Sigmoid colon (tissue), 7 donors: ENCODE results near the gene ZNF619. TPM values are rescaled to one million over a fixed set of nuclear protein-coding genes. Genes with fewer than 3 reads are reported as not detected.
"Not testable (repeated sequence)": the region's sequence is repeated elsewhere in the genome, so short reads cannot be mapped to it uniquely, and the experiment has no call there.

Experiments used
- DNase-seq: peaks from one replicate; pipeline ENCODE4 v3.0.0-alpha.2; 2019
- H3K27ac ChIP-seq, 4 donors: fragments of 200-600 bp; sonication (generic); one replicate each; pipeline ENCODE4 v1.5.1; 2016 to 2019; ENCODE audit warnings: mild to moderate bottlenecking in 1 of 4
- H3K27me3 ChIP-seq, 3 donors: fragments of 200-600 bp; sonication (generic); one replicate each; pipeline ENCODE4 v1.5.1; 2019; ENCODE audit warnings: mild to moderate bottlenecking in 1 of 3
- H3K36me3 ChIP-seq, 4 donors: fragments of 200-600 bp; sonication (generic); one replicate each; pipeline ENCODE4 v1.5.1; 2016 to 2019
- H3K4me1 ChIP-seq, 4 donors: fragments of 200-600 bp; sonication (generic); one replicate each; pipeline ENCODE4 v1.5.1; 2017 to 2019
- H3K4me3 ChIP-seq, 4 donors: fragments of 200-600 bp; sonication (generic); one replicate each; pipeline ENCODE4 v1.5.1; 2017 to 2019; ENCODE audit warnings: mild to moderate bottlenecking in 2 of 4, moderate library complexity in 1 of 4
- H3K9me3 ChIP-seq, 4 donors: fragments of 200-600 bp in 3 of 4; sonication (generic) in 3 of 4; one replicate each; pipeline versions ENCODE4 v1.5.1 to v1.6.1; 2013 to 2019
- CTCF ChIP-seq, 4 experiments: fragments of 450-650 bp in 3 of 4; fragments of 200-600 bp in 1 of 4; IDR thresholded peaks; one replicate each; pipeline ENCODE4 v1.5.1; 2016 to 2019; ENCODE audit warnings: antibody characterized with exemption in 4 of 4, mild to moderate bottlenecking in 3 of 4, moderate library complexity in 2 of 4
- EP300 ChIP-seq, 4 donors: sonication (generic); formaldehyde crosslinking; IDR thresholded peaks; one replicate each; pipeline ENCODE4 v1.6.1; 2017; ENCODE audit warnings: antibody characterized with exemption in 4 of 4
- POLR2A ChIP-seq, 2 donors: fragments of 450-650 bp; IDR thresholded peaks; one replicate each; pipeline ENCODE4 v1.6.1; 2016; ENCODE audit warnings: antibody characterized with exemption in 2 of 2, mild to moderate bottlenecking in 2 of 2, moderate library complexity in 2 of 2
- POLR2AphosphoS5 ChIP-seq, 4 donors: sonication (generic); formaldehyde crosslinking; IDR thresholded peaks; one replicate each; pipeline ENCODE4 v1.6.1; 2017; ENCODE audit warnings: antibody characterized with exemption in 4 of 4
- WGBS, 2 donors: extraction: QIAGEN DNeasy Blood & Tissue Kit; methylation state at CpG; one replicate each; pipeline ENCODE4 v1.1.7; 2013; 5-methylcytosine and 5-hydroxymethylcytosine counted together
- intact Hi-C: fragments of 100-400 bp; cut with DNase I; formaldehyde crosslinking; loops from one replicate; pipeline ENCODE4 v1.15.1; 2023
- polyA plus RNA-seq, 3 donors: library from polyadenylated mRNA; stranded (reverse); fragments of 200-250 nt; gene quantifications; one replicate each; pipeline ENCODE4 v1.2.3, GENCODE V29; 2013
- total RNA-seq, 4 donors: library from RNA; depleted of rRNA; stranded (reverse); fragments of >200 nt; gene quantifications; one replicate each; pipeline ENCODE4 v1.1.0, GENCODE V29; 2016
- donor health status: healthy with polysubstance abuse.
- donor health status: Bipolar disorder and iron deficiency.
- donor health status: healthy.

ZNF619 gene
- total and polyA plus RNA-seq, 7 donors = 1.2 to 5.1 (median 3.4) TPM

GRCh38 chr3:40456940-40457823 lies 19.7 kb upstream of the ZNF619 start, which contains the start of gene RPL14:
Gene RPL14, plus strand, starts transcription at chr3:40457339. Its CDS starts 133 bp downstream, at chr3:40457472.
- peaks cover 0 to 41% (median 35%) of the 10 kb centered on the region in 4 donors for H3K4me1 ChIP-seq
- no peaks in the 10 kb centered on the region for H3K9me3 ChIP-seq
- peak; percentile 95 to 98 (median 96) for TF ChIP-seq POLR2AphosphoS5 (IDR thresholded peaks at IDR 0.05)
- TF ChIP-seq EP300 (IDR thresholded peaks at IDR 0.05) = peak in 1 of 4 donors; percentile 37
- TF ChIP-seq CTCF (IDR thresholded peaks at IDR 0.05) = no peak
- peak; percentile 80 to 84 for TF ChIP-seq POLR2A (IDR thresholded peaks at IDR 0.05)
- peak within 1 kb of the TSS; percentile 68 to 96 (median 90) for H3K4me3 ChIP-seq
- intact Hi-C loops = loop anchor here (2.0 to 10.0 kb wide), 7 partner anchors 65 to 1618 kb away; partner anchors contain the start of genes CTNNB1, EIF1B, SCN11A and SLC25A38
- DNase-seq = peak; percentile 99
- H3K27ac ChIP-seq = peak within 1 kb of the TSS; percentile 85 to 94 (median 92)
- H3K27me3 ChIP-seq = no peaks in the 10 kb centered on the region
- 0% methylated on average over 79 of the region's 79 CpGs for WGBS, 2 donors
- H3K36me3 ChIP-seq = peaks cover 14 to 43% (median 30%) of the 10 kb centered on the region in 4 donors

GRCh38 chr3:40458473-40458872 lies 18.4 kb upstream of the ZNF619 start:
- H3K4me3 ChIP-seq = peak overlapping the region in 1 of 4 donors; percentile 94
- intact Hi-C loops = loop anchor here (5.0 to 10.0 kb wide), 6 partner anchors 64 to 1616 kb away; partner anchors contain the start of genes CTNNB1, SCN11A, SLC25A38 and ULK4
- H3K4me1 ChIP-seq = peaks cover 0 to 34% (median 29%) of the 10 kb centered on the region in 4 donors
- 74 to 87% methylated on average over 4 of the region's 4 CpGs for WGBS, 2 donors
- H3K36me3 ChIP-seq = peaks cover 17 to 56% (median 43%) of the 10 kb centered on the region in 4 donors
- DNase-seq = no peak
- no peaks in the 10 kb centered on the region for H3K27me3 ChIP-seq
- TF ChIP-seq POLR2AphosphoS5 (IDR thresholded peaks at IDR 0.05) (no peak), POLR2A (IDR thresholded peaks at IDR 0.05) (no peak)
- H3K27ac ChIP-seq = peak overlapping the region in 3 of 4 donors; percentile 85 to 94 (median 91)
- no peaks in the 10 kb centered on the region for H3K9me3 ChIP-seq

- DNase-seq, H3K27me3 ChIP-seq, H3K27ac ChIP-seq, H3K9me3 ChIP-seq, H3K4me3 ChIP-seq, intact Hi-C loops: not testable (repeated sequence)
- WGBS, 2 donors = 85% methylated on average over 6 of the region's 6 CpGs
- peaks cover 22 to 72% (median 50%) of the 10 kb centered on the region in 4 donors for H3K36me3 ChIP-seq
- H3K4me1 ChIP-seq = peaks cover 0 to 27% (median 23%) of the 10 kb centered on the region in 4 donors
Measured at GRCh38 chr3:40460481-40460880, 16.4 kb upstream of the ZNF619 start.

- Histone ChIP-seq H3K4me1 (peaks cover 0 to 26% (median 22%) of the 10 kb centered on the region in 4 donors), H3K9me3 (no peaks in the 10 kb centered on the region), H3K4me3 (no peak overlapping the region), H3K36me3 (peaks cover 22 to 72% (median 50%) of the 10 kb centered on the region in 4 donors), H3K27me3 (no peaks in the 10 kb centered on the region), H3K27ac (no peak overlapping the region)
- intact Hi-C loops = no loop called here
- WGBS, 2 donors = 77 to 78% methylated on average over 3 of the region's 3 CpGs
- TF ChIP-seq POLR2A (IDR thresholded peaks at IDR 0.05) = no peak
- TF ChIP-seq CTCF (IDR thresholded peaks at IDR 0.05) = no peak
- TF ChIP-seq POLR2AphosphoS5 (IDR thresholded peaks at IDR 0.05) = no peak
- no peak for TF ChIP-seq EP300 (IDR thresholded peaks at IDR 0.05)
- no peak for DNase-seq
Measured at GRCh38 chr3:40461161-40461560, 15.8 kb upstream of the ZNF619 start.

- H3K9me3 ChIP-seq, intact Hi-C loops, H3K4me3 ChIP-seq, DNase-seq, H3K27ac ChIP-seq, H3K27me3 ChIP-seq: not testable (repeated sequence)
- 95 to 96% methylated on average over 7 of the region's 7 CpGs for WGBS, 2 donors
- Histone ChIP-seq H3K36me3 (peaks cover 22 to 79% (median 50%) of the 10 kb centered on the region in 4 donors), H3K4me1 (peaks cover 0 to 17% (median 16%) of the 10 kb centered on the region in 4 donors)
Measured at GRCh38 chr3:40462838-40463237, 14.1 kb upstream of the ZNF619 start.

GRCh38 chr3:40463579-40463978 lies 13.3 kb upstream of the ZNF619 start:
- Histone ChIP-seq H3K4me1 (peaks cover 0 to 9% (median 9%) of the 10 kb centered on the region in 4 donors), H3K4me3 (no peak overlapping the region), H3K36me3 (peaks cover 20 to 72% (median 47%) of the 10 kb centered on the region in 4 donors), H3K9me3 (no peaks in the 10 kb centered on the region), H3K27ac (no peak overlapping the region), H3K27me3 (no peaks in the 10 kb centered on the region)
- intact Hi-C loops = no loop called here
- no peak for TF ChIP-seq POLR2AphosphoS5 (IDR thresholded peaks at IDR 0.05)
- DNase-seq = no peak
- 96 to 98% methylated on average over 2 of the region's 2 CpGs for WGBS, 2 donors
